ENCODE data around the gene GUCY1A2.
"Not testable (repeated sequence)": the region's sequence is repeated elsewhere in the genome, so short reads cannot be mapped to it uniquely, and the experiment has no call there.

DNA sequence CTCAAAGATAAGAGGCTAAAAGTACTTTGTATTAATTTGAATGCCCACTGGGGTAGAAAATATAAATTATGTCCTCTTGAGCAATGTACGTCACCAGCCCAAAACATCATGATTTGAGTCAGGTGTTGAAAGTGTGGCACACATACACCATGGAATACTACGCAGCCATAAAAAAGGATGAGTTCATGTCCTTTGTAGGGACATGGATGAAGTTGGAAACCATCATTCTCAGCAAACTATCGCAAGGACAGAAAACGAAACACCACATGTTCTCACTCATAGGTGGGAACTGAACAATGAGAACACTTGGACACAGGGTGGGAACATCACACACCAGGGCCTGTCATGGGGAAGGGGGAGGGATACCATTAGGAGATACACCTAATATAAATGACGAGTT, 134.6 kb downstream of the GUCY1A2 start:
- not testable (repeated sequence) for TF ChIP-seq CTCF (IDR thresholded peaks at IDR 0.05; ENCODE audit: low read depth, low read length); POLR2A (IDR thresholded peaks at IDR 0.05; ENCODE audit: extremely low read depth, insufficient read length); MYC (IDR thresholded peaks at IDR 0.05; ENCODE audit: low read depth, low read length); MAX (IDR thresholded peaks at IDR 0.05; ENCODE audit: low read depth, low read length)
